ENCODE measurements around the gene PIK3C2B.

The PIK3C2B gene

GRCh38 chr1:204459706-204460105, 34.9 kb downstream of the PIK3C2B start:
- no peak for DNase-seq (ENCODE audit: low spot score)

- DNase-seq (ENCODE audit: low spot score), result no peak
Observed at GRCh38 chr1:204457666-204458065, 36.9 kb downstream of the PIK3C2B start.

GRCh38 chr1:204456826-204457442, 37.7 kb downstream of the PIK3C2B start:
- no peak for DNase-seq (ENCODE audit: low spot score)

GRCh38 chr1:204455831-204456145, 38.8 kb downstream of the PIK3C2B start:
- no peak for DNase-seq (ENCODE audit: low spot score)

- DNase-seq (ENCODE audit: low spot score), result no peak
Observed at GRCh38 chr1:204455063-204455830, 39.4 kb downstream of the PIK3C2B start.

- DNase-seq (ENCODE audit: low spot score), result no peak
Observed at GRCh38 chr1:204454476-204454875, 40.1 kb downstream of the PIK3C2B start.

GRCh38 chr1:204453141-204453772, 41.3 kb downstream of the PIK3C2B start:
- no peak for DNase-seq (ENCODE audit: low spot score)

- DNase-seq (ENCODE audit: low spot score), result no peak
Observed at GRCh38 chr1:204451352-204452124, 43.1 kb downstream of the PIK3C2B start.

- DNase-seq (ENCODE audit: low spot score), result no peak
Observed at GRCh38 chr1:204450461-204451257, 43.9 kb downstream of the PIK3C2B start.

- DNase-seq (ENCODE audit: low spot score), result no peak
Observed at GRCh38 chr1:204449678-204450280, 44.8 kb downstream of the PIK3C2B start.

GRCh38 chr1:204448991-204449677, 45.5 kb downstream of the PIK3C2B start:
- DNase-seq (ENCODE audit: low spot score), result no peak

- no peak for DNase-seq (ENCODE audit: low spot score)
Observed at GRCh38 chr1:204448344-204448964, 46.2 kb downstream of the PIK3C2B start.

GRCh38 chr1:204447736-204448135, 46.9 kb downstream of the PIK3C2B start:
- no peak for DNase-seq (ENCODE audit: low spot score)

- DNase-seq (ENCODE audit: low spot score), result no peak
Observed at GRCh38 chr1:204447190-204447589, 47.4 kb downstream of the PIK3C2B start.

GRCh38 chr1:204446413-204447111, 48.0 kb downstream of the PIK3C2B start:
- peak; percentile 82 for DNase-seq (ENCODE audit: low spot score)

GRCh38 chr1:204445860-204446412, 48.7 kb downstream of the PIK3C2B start:
- no peak for DNase-seq (ENCODE audit: low spot score)

Data from pons (tissue), 1 donor.